Endothelial cell (in vitro differentiated cells): ENCODE measurements around the gene SPATA18. TPM values are rescaled to one million over a fixed set of nuclear protein-coding genes. Genes with fewer than 3 reads are reported as not detected.

Source experiments
- DNase-seq: peaks from one replicate; pipeline ENCODE4 v3.0.0; 2021; ENCODE audit warnings: low spot score
- H3K27ac Mint-ChIP-seq: one replicate; pipeline ENCODE4 v1.8.0; 2021; ENCODE audit warnings: mixed read lengths, inconsistent platforms; ENCODE audit not compliant: unreplicated experiment
- H3K27me3 Mint-ChIP-seq: one replicate; pipeline ENCODE4 v1.8.0; 2021; ENCODE audit warnings: mild to moderate bottlenecking, moderate library complexity, mixed read lengths, inconsistent platforms; ENCODE audit not compliant: unreplicated experiment
- H3K36me3 Mint-ChIP-seq: one replicate; pipeline ENCODE4 v1.8.0; 2021; ENCODE audit warnings: mild to moderate bottlenecking, low read depth, mixed read lengths, inconsistent platforms; ENCODE audit not compliant: unreplicated experiment
- H3K4me1 Mint-ChIP-seq: one replicate; pipeline ENCODE4 v1.8.0; 2021; ENCODE audit warnings: mild to moderate bottlenecking, mixed read lengths, inconsistent platforms; ENCODE audit not compliant: unreplicated experiment
- H3K4me3 Mint-ChIP-seq: one replicate; pipeline ENCODE4 v1.8.0; 2021; ENCODE audit warnings: mild to moderate bottlenecking, mixed read lengths, inconsistent platforms; ENCODE audit not compliant: unreplicated experiment
- H3K9me3 Mint-ChIP-seq: one replicate; pipeline ENCODE4 v1.8.0; 2021; ENCODE audit warnings: mixed read lengths, inconsistent platforms; ENCODE audit not compliant: unreplicated experiment
- CTCF ChIP-seq: fragments of 200-600 bp; sonication (generic); IDR thresholded peaks from one replicate; pipeline ENCODE4 v1.5.0; 2021; ENCODE audit warnings: antibody characterized with exemption; ENCODE audit not compliant: unreplicated experiment
- long read RNA-seq: library from polyadenylated mRNA; unstranded; transcript quantifications from one replicate; pipeline ENCODE4 v2.0.0, GENCODE V29; 2020; ENCODE audit not compliant: unreplicated experiment
- total RNA-seq: library from RNA; stranded (reverse); fragmentation: NEBNext Ultra II Directional; extraction: Animal tissue kit (Norgen Biotek cat#: 25700); gene quantifications from one replicate; pipeline ENCODE4 v1.2.1, GENCODE V29; 2021; ENCODE audit not compliant: unreplicated experiment

SPATA18 gene
- total RNA-seq = 17.3 TPM
- long read RNA-seq, partial matches to known transcripts = 0 of 2 reads
- long read RNA-seq, other reads (novel, unspliced or antisense) = 2 of 2 reads

- Mint-ChIP-seq H3K27ac (peak within 1 kb of the TSS; percentile 85), H3K27me3 (no peaks in the 10 kb centered on the region), H3K4me1 (peaks cover 27% of the 10 kb centered on the region), H3K36me3 (no peaks in the 10 kb centered on the region), H3K9me3 (no peaks in the 10 kb centered on the region), H3K4me3 (peak within 1 kb of the TSS; percentile 91)
- TF ChIP-seq CTCF = no peak
- peak; percentile 30 for DNase-seq
These were observed at the start of gene SPATA18 for GRCh38 chr4:52051213-52051614. TSS of gene SPATA18 (plus strand) at chr4:52051304. CDS start at chr4:52051705, 401 bp downstream.

- Mint-ChIP-seq H3K36me3 (peaks cover 4% of the 10 kb centered on the region), H3K4me3 (no peak overlapping the region)
These were observed 49.5 kb upstream of the SPATA18 start for GRCh38 chr4:52001616-52002015.

GRCh38 chr4:52004414-52004813, 46.7 kb upstream of the SPATA18 start:
- Mint-ChIP-seq H3K9me3 (no peaks in the 10 kb centered on the region), H3K36me3 (no peaks in the 10 kb centered on the region), H3K4me1 (peaks cover 5% of the 10 kb centered on the region), H3K4me3 (no peak overlapping the region), H3K27me3 (no peaks in the 10 kb centered on the region), H3K27ac (no peak overlapping the region)
- DNase-seq = no peak
- TF ChIP-seq CTCF = no peak

More at GRCh38 chr4:52001616-52002015, 49.5 kb upstream of the SPATA18 start:
- Mint-ChIP-seq H3K27ac (no peak overlapping the region), H3K9me3 (no peaks in the 10 kb centered on the region), H3K27me3 (no peaks in the 10 kb centered on the region), H3K4me1 (peaks cover 14% of the 10 kb centered on the region)
- DNase-seq = no peak
- TF ChIP-seq CTCF = no peak

GRCh38 chr4:52005604-52006273, 45.4 kb upstream of the SPATA18 start:
- DNase-seq = no peak
- H3K9me3 Mint-ChIP-seq = no peaks in the 10 kb centered on the region
- H3K27me3 Mint-ChIP-seq = no peaks in the 10 kb centered on the region
- peaks cover 5% of the 10 kb centered on the region for H3K4me1 Mint-ChIP-seq
- no peaks in the 10 kb centered on the region for H3K36me3 Mint-ChIP-seq
- no peak for TF ChIP-seq CTCF
- H3K27ac Mint-ChIP-seq = no peak overlapping the region
- H3K4me3 Mint-ChIP-seq = no peak overlapping the region

- Mint-ChIP-seq H3K27me3 (no peaks in the 10 kb centered on the region), H3K27ac (no peak overlapping the region), H3K36me3 (no peaks in the 10 kb centered on the region), H3K4me1 (peaks cover 5% of the 10 kb centered on the region), H3K4me3 (no peak overlapping the region), H3K9me3 (no peaks in the 10 kb centered on the region)
- DNase-seq = no peak
- TF ChIP-seq CTCF = no peak
These were observed 44.2 kb upstream of the SPATA18 start for GRCh38 chr4:52006887-52007286.
